Renal cortex interstitium (tissue), 15 donors: ENCODE results near the gene TPD52L1. TPM values are rescaled to one million over a fixed set of nuclear protein-coding genes. Genes with fewer than 3 reads are reported as not detected.

Experiments used
- DNase-seq, 11 donors: peaks; one replicate each; pipeline ENCODE4 v3.0.0-alpha.2; 2013; ENCODE audit warnings: low read depth in 9 of 11, low spot score in 4 of 11; ENCODE audit errors: extremely low read depth in 1 of 11
- long read RNA-seq, 16 experiments: transcript quantifications; one replicate each; lab custom pipeline, GENCODE V29; 2026
- polyA plus RNA-seq, 3 donors: library from polyadenylated mRNA; unstranded; fragments of 120-200 nt; gene quantifications; one replicate each; pipeline ENCODE4 v1.2.1, GENCODE V29; 2013; ENCODE audit not compliant: insufficient read length in 3 of 3

TPD52L1 gene, protein sequence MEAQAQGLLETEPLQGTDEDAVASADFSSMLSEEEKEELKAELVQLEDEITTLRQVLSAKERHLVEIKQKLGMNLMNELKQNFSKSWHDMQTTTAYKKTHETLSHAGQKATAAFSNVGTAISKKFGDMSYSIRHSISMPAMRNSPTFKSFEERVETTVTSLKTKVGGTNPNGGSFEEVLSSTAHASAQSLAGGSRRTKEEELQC
- polyA plus RNA-seq = 100 to 1,000 TPM in 1 of 3 donors, 10 to 100 TPM in 2; 83.7 to 100 (median 91.4) TPM
- long read RNA-seq, donor 1, transcript TPD52L1-202 (5 exons, 2,147 nt) = minor isoform, 6 of 28 reads
- long read RNA-seq, donor 1, transcript TPD52L1-216 (1 exons, 2,486 nt) = major isoform, 10 of 28 reads
- long read RNA-seq, donor 1, partial matches to known transcripts = 0 of 28 reads
- long read RNA-seq, donor 1, other reads (novel, unspliced or antisense) = 0 of 28 reads
- long read RNA-seq, donor 2, transcript TPD52L1-216 (1 exons, 2,486 nt) = major isoform, 12 of 44 reads
- long read RNA-seq, donor 2, transcript TPD52L1-202 (5 exons, 2,147 nt) = minor isoform, 5 of 44 reads
- long read RNA-seq, donor 2, transcript TPD52L1-213 (7 exons, 2,356 nt) = minor isoform, 9 of 44 reads
- long read RNA-seq, donor 2, partial matches to known transcripts = 10 of 44 reads
- long read RNA-seq, donor 2, other reads (novel, unspliced or antisense) = 0 of 44 reads
- long read RNA-seq, donor 3, transcript TPD52L1-202 (5 exons, 2,147 nt) = minor isoform, 14 of 83 reads
- long read RNA-seq, donor 3, transcript TPD52L1-216 (1 exons, 2,486 nt) = major isoform, 18 of 83 reads
- long read RNA-seq, donor 3, transcript TPD52L1-206 (4 exons, 915 nt) = minor isoform, 7 of 83 reads
- long read RNA-seq, donor 3, transcript TPD52L1-213 (7 exons, 2,356 nt) = minor isoform, 17 of 83 reads
- long read RNA-seq, donor 3, partial matches to known transcripts = 10 of 83 reads
- long read RNA-seq, donor 3, other reads (novel, unspliced or antisense) = 5 of 83 reads
- long read RNA-seq, donor 4, transcript TPD52L1-216 (1 exons, 2,486 nt) = major isoform, 9 of 25 reads
- long read RNA-seq, donor 4, transcript TPD52L1-213 (7 exons, 2,356 nt) = minor isoform, 6 of 25 reads
- long read RNA-seq, donor 4, partial matches to known transcripts = 0 of 25 reads
- long read RNA-seq, donor 4, other reads (novel, unspliced or antisense) = 0 of 25 reads
- long read RNA-seq, donor 5 = 0 reads
- long read RNA-seq, donor 6, transcript TPD52L1-206 (4 exons, 915 nt) = minor isoform, 7 of 39 reads
- long read RNA-seq, donor 6, transcript TPD52L1-202 (5 exons, 2,147 nt) = minor isoform, 8 of 39 reads
- long read RNA-seq, donor 6, transcript TPD52L1-213 (7 exons, 2,356 nt) = minor isoform, 9 of 39 reads
- long read RNA-seq, donor 6, transcript TPD52L1-216 (1 exons, 2,486 nt) = major isoform, 12 of 39 reads
- long read RNA-seq, donor 6, partial matches to known transcripts = 0 of 39 reads
- long read RNA-seq, donor 6, other reads (novel, unspliced or antisense) = 0 of 39 reads
- long read RNA-seq, donor 7, transcript TPD52L1-216 (1 exons, 2,486 nt) = minor isoform, 10 of 63 reads
- long read RNA-seq, donor 7, transcript TPD52L1-206 (4 exons, 915 nt) = major isoform, 17 of 63 reads
- long read RNA-seq, donor 7, transcript TPD52L1-202 (5 exons, 2,147 nt) = minor isoform, 14 of 63 reads
- long read RNA-seq, donor 7, transcript TPD52L1-213 (7 exons, 2,356 nt) = minor isoform, 10 of 63 reads
- long read RNA-seq, donor 7, partial matches to known transcripts = 7 of 63 reads
- long read RNA-seq, donor 7, other reads (novel, unspliced or antisense) = 0 of 63 reads
- long read RNA-seq, donor 8 = 0 reads
- long read RNA-seq, donor 9, transcript TPD52L1-206 (4 exons, 915 nt) = minor isoform, 8 of 41 reads
- long read RNA-seq, donor 9, transcript TPD52L1-216 (1 exons, 2,486 nt) = minor isoform, 10 of 41 reads
- long read RNA-seq, donor 9, transcript TPD52L1-202 (5 exons, 2,147 nt) = major isoform, 11 of 41 reads
- long read RNA-seq, donor 9, transcript TPD52L1-203 (6 exons, 1,308 nt) = minor isoform, 5 of 41 reads
- long read RNA-seq, donor 9, partial matches to known transcripts = 0 of 41 reads
- long read RNA-seq, donor 9, other reads (novel, unspliced or antisense) = 0 of 41 reads
- long read RNA-seq, donor 10, transcript TPD52L1-213 (7 exons, 2,356 nt) = minor isoform, 8 of 73 reads
- long read RNA-seq, donor 10, transcript TPD52L1-206 (4 exons, 915 nt) = minor isoform, 13 of 73 reads
- long read RNA-seq, donor 10, transcript TPD52L1-216 (1 exons, 2,486 nt) = major isoform, 20 of 73 reads
- long read RNA-seq, donor 10, transcript TPD52L1-202 (5 exons, 2,147 nt) = minor isoform, 9 of 73 reads
- long read RNA-seq, donor 10, partial matches to known transcripts = 12 of 73 reads
- long read RNA-seq, donor 10, other reads (novel, unspliced or antisense) = 0 of 73 reads
- long read RNA-seq, donor 11, transcript TPD52L1-202 (5 exons, 2,147 nt) = minor isoform, 8 of 116 reads
- long read RNA-seq, donor 11, transcript TPD52L1-213 (7 exons, 2,356 nt) = major isoform, 9 of 116 reads
- long read RNA-seq, donor 11, partial matches to known transcripts = 21 of 116 reads
- long read RNA-seq, donor 11, other reads (novel, unspliced or antisense) = 68 of 116 reads
- long read RNA-seq, donor 12, transcript TPD52L1-216 (1 exons, 2,486 nt) = major isoform, 8 of 18 reads
- long read RNA-seq, donor 12, transcript TPD52L1-202 (5 exons, 2,147 nt) = minor isoform, 5 of 18 reads
- long read RNA-seq, donor 12, partial matches to known transcripts = 0 of 18 reads
- long read RNA-seq, donor 12, other reads (novel, unspliced or antisense) = 0 of 18 reads
- long read RNA-seq, donor 13 = 0 reads
- long read RNA-seq, donor 14, transcript TPD52L1-206 (4 exons, 915 nt) = minor isoform, 7 of 241 reads
- long read RNA-seq, donor 14, transcript TPD52L1-202 (5 exons, 2,147 nt) = major isoform, 10 of 241 reads
- long read RNA-seq, donor 14, transcript TPD52L1-213 (7 exons, 2,356 nt) = minor isoform, 7 of 241 reads
- long read RNA-seq, donor 14, partial matches to known transcripts = 51 of 241 reads
- long read RNA-seq, donor 14, other reads (novel, unspliced or antisense) = 159 of 241 reads
- long read RNA-seq, donor 15, partial matches to known transcripts = 0 of 15 reads
- long read RNA-seq, donor 15, other reads (novel, unspliced or antisense) = 0 of 15 reads
- long read RNA-seq, donor 16, transcript TPD52L1-206 (4 exons, 915 nt) = minor isoform, 14 of 470 reads
- long read RNA-seq, donor 16, transcript TPD52L1-213 (7 exons, 2,356 nt) = minor isoform, 16 of 470 reads
- long read RNA-seq, donor 16, transcript TPD52L1-216 (1 exons, 2,486 nt) = minor isoform, 17 of 470 reads
- long read RNA-seq, donor 16, transcript TPD52L1-202 (5 exons, 2,147 nt) = major isoform, 19 of 470 reads
- long read RNA-seq, donor 16, partial matches to known transcripts = 117 of 470 reads
- long read RNA-seq, donor 16, other reads (novel, unspliced or antisense) = 272 of 470 reads

DNA sequence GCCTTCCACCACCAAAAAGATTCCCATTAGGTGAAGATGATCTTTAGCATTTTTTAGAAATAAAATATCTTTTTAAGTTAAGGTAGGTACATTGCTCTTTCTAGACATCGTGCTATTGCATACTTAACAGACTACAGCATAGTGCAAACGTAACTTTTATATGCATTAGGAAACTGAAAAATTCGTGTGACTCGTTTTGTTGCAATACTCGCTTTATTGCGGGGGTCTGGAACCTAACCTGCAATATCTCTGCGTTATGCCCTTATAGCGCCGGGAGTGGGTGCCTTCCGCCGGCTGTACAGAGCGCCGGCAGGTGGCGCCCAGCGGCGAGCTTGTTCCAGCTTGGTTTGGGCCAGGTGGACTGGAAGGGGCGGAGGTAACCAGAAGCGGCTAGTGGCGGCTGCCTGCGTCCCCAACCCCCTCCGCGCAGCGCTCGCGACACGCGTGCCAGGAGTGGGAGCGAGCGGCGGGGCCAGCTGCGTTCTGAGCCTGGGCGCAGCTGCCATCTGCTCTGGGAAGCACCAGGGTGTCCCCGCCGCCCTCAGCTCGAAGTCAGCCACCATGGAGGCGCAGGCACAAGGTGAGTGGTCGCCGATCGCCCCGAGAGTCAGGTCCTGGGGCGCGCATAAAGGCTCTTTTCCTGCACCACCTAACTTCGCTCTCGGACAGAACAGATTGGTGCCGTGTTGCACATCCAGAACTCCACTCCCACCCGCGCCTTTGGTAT, at the start of gene TPD52L1:
TSS of gene TPD52L1 (plus strand) at position 383 of the 727 bp plus-strand sequence. CDS start at position 562, 179 bp downstream.
- peak in 10 of 11 donors; percentile 58 to 78 (median 71) for DNase-seq

DNA sequence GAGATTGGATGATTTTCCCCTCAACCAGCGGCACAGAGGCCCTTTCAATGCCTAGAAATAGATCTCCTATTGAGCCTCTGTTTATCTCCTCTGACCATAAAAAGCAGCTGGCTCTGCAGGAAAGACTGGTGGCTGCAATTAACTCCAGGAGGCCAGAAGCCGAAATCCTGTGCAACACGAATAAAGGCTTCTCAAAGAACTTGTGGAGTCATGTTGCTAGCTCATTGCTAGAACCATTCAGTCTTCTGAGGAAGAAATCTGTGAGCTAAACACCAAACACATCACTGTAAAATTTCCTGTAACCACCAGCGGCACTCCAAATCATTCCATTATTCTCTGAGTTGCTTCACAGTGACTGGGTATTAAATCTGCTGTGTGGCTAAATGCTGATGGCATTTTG, 49.1 kb upstream of the TPD52L1 start:
- DNase-seq = no peak

DNA sequence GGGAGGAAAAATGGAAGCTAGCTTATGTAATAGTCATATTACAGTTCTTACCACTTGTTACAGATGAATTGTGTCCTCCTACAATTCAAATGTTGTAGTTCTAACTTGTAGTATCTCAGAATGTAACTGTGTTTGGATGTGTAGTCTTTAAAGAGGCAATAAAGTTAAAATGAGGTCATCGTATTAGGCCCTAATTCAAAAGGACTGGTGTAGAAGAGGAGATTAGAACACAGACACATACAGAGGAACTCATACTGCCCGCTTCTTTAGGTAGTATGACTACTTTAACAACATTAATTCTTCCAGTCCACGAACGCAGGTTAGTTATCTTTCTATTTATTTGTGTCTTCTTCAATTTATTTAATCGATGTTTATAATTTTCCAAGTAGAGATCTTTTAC, 46.5 kb upstream of the TPD52L1 start:
- DNase-seq = no peak

DNA sequence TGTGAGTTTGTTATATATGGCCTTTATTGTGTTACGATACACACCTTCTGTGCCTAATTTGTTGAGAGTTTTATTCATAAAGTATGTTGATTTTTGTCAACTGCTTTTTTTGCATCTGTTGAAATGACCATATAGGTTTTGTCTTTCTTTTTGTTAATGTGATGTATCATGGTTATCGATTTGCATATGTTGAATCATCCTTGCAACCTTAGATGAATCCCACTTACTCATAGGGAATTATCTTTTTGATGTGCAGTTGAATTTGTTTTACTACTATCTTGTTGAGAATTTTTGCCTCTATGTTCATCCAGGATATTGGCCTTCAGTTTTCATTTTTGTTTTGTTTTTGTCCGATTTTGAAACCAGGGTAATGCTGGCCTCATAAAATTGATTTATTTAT, 45.7 kb upstream of the TPD52L1 start:
- no peak for DNase-seq

DNA sequence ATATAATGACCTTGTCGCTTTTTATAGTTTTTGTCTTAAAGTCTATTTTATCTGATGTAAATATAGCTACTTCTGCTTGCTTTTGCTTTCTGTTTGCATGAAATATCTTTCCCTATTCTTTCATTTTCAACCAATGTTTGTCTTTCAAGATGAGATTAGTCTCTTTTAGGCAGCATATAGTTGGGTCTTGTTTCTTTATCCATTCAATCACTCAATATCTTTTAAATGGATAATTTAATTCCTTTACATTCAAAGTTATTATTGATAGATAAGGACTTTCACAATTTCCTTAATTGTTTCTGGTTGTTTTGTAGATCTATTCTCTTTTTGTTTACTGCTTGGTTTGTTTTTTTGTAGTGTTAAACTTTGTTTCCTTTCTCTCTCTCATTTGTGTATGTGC, 43.5 kb upstream of the TPD52L1 start:
- no peak for DNase-seq

DNA sequence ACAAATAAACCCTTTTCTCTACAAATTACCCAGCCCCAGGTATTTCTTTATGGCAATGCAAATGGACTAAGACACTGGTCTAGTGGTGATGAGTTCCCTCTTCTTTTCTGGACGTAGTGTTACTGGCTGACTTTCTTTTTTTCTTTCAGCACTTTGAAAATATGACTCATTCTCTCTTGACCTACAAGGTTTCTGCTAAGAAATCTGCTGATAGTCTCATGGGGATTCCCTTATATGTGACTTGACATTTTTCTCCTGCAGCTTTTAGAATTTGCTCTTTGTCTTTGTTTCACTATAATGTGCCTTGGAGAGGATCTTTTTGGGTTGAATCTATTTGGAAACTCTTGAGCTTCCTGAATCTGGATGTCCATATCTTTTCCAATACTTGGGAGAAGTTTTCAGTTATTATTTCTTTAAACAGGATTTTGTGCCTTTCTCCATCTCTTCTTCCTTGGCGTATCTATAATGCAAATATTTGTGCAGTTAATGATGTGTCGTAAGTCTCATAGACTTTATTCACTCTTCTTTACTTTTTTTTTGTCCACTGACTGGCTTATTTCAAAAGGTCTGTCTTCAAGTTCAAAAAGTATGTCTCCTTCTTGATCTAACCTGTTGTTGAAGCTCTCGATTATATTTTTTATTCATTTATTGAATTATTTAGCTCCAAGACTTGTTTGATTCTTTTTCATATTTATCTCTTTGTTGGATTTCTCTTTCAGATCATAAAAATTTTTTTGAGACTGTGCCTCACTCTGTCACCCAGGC, 42.2 kb upstream of the TPD52L1 start:
- no peak for DNase-seq

DNA sequence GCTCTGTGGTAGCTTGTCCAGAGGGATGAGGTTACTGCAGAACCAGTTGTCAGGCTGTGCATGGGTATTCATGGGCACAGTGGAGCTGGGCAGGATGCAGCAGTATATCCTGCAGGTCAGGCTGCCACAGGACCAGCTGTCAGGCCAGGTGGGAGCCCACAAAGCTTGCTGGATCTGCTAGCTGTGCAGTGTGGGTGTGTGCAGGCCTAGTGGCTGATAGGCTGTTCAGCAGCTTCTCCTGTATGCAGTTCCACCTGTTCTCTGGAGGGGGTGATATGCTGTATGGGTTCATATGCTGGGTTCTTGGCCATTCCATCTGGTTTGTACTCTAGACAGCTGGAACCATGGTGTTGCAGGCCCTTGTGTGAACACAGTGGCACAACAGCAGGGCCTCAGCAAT, 40.6 kb upstream of the TPD52L1 start:
- DNase-seq = no peak

DNA sequence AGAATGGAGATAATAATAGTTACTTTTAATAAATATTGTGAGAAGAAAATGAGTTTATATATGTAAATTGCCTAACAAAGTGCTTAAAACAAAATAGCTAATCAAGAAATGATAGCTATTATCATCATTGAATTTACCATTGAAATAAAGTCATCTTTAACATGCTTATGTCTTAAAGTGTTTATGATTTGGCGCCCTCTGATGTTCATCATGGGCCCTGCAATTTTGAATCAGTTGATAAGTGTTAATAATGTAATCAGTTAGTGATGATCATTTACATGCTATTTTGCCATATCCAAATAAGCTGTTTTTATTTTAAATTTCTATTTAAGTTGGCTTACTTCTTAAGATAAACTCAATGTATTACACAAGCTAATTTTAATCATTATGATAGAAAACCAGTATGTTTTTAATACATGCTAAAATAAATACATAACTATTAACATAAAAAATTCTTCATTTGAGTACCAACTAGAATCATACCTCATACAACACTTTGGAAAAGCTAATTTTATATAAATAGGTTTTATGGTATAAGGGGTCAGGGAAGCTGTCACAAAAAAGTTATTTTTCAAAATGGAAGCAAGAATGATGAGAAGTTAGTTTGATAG, 39.2 kb upstream of the TPD52L1 start:
- DNase-seq = peak in 7 of 11 donors; percentile 22 to 51 (median 30)

DNA sequence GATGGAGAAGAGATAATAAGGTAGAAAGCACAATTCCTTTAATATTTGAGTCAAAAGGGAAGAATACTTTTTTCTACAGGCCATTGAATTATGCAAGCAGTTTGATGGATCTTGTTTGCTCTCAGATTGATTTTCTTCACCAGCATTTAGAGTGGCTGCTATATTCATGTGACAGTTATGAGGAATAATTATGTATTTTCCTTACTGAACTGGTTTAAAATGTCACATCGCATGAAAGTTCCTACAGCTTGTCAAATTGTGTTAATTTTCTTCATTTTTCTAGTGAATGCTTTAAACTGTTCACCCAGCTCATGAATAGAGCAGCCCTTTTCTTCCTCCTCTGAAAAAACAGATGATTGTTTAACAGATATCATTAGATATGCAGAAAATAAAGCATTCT, 37.4 kb upstream of the TPD52L1 start:
- DNase-seq = no peak

DNA sequence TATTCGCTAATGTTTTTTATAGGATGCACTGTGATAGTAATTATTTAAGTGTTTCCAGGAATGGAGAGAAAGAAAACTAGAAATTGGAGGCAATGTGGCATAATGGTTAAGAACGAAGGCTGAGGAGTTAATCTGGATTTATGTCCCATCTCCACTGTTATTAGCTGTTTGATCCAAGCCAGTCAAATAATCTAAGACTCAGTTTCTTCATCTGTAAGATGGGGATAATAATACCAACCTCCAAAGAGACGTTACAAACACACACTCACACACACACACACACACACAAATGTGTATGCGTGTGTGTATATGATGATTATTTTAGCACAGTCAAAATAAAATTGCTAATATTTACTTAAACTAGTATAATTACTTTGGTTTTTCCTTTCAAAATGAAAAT, 36.9 kb upstream of the TPD52L1 start:
- DNase-seq = no peak

DNA sequence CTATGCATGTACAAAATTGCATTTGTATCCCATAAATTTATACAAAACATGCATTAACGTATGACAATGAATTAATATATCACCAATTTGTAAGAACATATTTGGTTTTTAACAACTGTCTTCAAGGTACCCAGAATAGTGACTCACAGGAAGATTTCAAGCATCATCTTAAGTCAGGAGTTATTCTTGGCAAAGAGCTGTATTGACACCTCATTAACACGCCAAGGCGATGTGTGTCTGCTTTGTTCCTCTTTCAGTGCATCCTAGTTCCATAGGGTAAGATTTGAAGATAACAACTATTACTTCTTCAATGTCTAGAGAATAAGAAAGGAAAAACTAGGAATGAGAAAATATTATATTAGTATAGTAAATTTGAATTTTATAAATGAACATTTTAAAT, 35.8 kb upstream of the TPD52L1 start:
- no peak for DNase-seq

DNA sequence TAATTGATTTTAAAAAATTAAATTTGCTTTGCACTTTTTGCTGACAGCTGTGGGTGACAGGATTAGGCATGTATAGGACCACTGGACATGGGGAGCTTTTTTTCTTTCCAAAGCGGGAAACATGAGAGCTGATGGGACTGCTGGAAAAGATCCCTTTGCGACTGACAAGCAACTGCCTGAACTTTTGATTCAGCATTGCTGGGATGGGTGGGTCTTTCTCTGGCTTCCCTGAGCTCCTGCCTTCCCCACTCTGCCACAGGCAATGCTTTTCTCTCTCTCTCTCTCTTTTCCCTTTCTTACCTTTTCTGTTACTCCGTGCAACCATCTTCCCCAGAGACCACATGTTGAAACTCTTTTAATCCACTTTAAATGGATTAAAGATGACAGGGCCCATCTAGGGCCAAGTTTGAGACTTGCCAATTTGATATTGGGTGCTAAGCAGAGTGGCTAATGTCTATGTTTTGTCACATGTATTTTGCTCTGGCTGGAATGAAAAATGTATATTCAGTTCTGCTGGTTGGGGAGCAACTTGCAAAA, 33.5 kb upstream of the TPD52L1 start:
- no peak for DNase-seq

DNA sequence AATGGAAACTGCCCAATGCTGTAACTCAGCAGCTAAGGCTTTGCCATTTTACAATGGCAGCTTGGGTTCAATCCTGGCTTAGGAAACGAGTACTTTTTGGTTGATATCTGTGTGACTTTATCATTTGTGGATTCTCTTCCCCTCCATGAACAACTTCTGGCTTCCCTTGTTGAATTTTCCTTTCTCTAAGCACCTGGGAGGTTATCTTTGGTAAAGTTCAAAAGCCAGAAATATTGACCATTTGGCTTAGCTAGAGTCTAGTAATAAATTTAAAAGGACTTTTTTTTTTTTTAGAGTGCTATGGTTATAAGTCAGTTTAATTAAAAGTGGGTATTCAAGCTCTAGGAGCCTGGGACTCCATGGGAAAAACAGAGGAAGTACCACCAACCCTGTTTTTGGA, 31.7 kb upstream of the TPD52L1 start:
- no peak for DNase-seq
